Astrocyte (in vitro differentiated cells and primary cell): Measurements from ENCODE around the gene ABHD10.

Source experiments
- EZH2 ChIP-seq: IDR thresholded peaks from 2 replicates; pipeline ENCODE4 v1.6.1; 2012; ENCODE audit warnings: mild to moderate bottlenecking, low read length, inconsistent platforms; ENCODE audit not compliant: insufficient read depth
- TF ChIP-seq, protein P1 (sequence below): IDR thresholded peaks from 2 replicates; pipeline ENCODE4 v1.5.1; 2011; ENCODE audit warnings: low read depth, mild to moderate bottlenecking, inconsistent platforms, low read length, moderate library complexity; ENCODE audit not compliant: insufficient read depth

DNA sequence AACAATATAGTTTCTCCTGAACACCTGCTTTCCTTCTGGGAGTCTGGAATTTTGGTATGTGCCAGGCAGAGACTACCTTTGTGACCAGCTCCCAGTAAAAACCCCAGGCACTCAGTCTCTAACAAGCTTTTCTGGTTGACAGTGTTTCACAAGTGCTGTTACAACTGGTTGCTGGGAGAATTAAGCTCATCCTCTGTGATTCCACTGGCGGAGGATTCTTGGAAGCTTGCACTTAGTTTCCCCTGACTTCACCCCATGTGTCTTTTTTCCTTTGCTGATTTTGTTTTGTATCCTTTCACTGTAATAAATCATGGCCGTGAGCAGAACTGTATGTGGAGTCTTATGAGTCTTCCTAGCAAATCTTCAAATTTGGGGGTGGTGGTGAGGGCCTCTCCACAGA lies 14.2 kb downstream of the ABHD10 start:
- TF ChIP-seq, protein P1, sequence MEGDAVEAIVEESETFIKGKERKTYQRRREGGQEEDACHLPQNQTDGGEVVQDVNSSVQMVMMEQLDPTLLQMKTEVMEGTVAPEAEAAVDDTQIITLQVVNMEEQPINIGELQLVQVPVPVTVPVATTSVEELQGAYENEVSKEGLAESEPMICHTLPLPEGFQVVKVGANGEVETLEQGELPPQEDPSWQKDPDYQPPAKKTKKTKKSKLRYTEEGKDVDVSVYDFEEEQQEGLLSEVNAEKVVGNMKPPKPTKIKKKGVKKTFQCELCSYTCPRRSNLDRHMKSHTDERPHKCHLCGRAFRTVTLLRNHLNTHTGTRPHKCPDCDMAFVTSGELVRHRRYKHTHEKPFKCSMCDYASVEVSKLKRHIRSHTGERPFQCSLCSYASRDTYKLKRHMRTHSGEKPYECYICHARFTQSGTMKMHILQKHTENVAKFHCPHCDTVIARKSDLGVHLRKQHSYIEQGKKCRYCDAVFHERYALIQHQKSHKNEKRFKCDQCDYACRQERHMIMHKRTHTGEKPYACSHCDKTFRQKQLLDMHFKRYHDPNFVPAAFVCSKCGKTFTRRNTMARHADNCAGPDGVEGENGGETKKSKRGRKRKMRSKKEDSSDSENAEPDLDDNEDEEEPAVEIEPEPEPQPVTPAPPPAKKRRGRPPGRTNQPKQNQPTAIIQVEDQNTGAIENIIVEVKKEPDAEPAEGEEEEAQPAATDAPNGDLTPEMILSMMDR: no peak
- no peak for TF ChIP-seq EZH2
